Right kidney (tissue), 1 donor: ENCODE results near the gene P4HA2.
"Not testable (repeated sequence)": the region's sequence is repeated elsewhere in the genome, so short reads cannot be mapped to it uniquely, and the experiment has no call there.

ENCODE experiments used
- DNase-seq: peaks from one replicate; pipeline ENCODE4 v3.0.0-alpha.2; 2016

Gene P4HA2

DNA sequence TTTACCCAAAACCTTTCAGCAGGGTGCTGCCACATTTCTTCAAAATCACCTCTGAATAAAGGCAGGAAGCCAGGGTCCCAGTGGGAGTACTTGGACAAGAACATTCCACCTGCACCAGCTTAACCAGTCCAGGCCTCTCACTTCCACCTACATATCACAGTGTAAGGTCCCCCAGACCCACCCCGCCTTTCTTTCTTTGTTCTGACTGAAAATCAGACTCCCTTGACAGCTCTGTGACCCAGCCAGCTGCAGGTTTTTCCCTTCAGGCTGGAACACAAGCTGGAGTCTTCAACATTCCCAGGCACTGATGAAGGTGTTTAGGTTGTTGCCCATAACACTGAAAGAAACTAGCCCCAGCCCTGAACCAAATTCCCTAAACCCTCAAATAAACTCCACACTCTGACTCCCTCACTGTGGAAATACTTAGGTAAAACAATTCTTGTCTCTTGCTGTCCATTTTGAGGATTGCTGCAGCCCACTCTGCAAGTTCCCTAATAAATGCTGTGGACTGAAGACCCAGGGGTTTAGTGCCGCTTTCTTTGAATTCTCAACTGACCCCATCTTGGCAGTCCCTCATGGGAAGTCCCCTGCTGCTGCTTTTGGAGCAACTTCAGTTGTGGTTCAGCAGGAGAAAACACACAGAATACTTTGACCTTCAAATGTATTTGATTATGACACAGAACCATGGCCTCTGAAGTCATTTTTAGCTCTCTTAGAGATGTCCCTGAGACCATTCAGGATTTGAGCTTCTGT lies 24.8 kb downstream of the P4HA2 start:
- no peak for DNase-seq

DNA sequence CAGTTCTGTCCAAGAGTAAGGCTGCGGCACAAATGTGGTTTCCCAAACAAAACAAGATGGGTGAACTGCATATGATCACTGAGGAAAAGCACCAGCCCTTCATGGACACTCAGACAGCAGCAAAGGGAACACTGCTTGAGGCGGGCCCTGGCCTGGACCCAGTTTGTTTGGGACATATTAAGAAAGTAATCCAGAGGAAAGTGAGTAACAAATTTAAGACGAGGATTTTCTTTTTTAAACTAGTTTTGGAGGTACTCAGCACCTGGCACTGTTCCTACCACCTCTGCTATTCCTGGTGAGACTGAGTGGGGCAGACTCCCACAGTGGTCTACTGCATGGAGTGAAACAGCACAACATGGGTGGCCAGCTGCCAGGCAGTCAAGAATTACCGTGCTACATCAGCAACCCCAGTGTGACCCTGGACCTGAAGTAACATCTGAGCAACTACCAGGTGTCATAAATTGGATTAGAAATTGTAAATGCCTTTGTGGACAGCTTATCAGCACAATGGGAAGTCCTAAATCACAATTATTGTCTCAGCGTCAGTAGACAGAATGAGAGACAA lies 28.5 kb downstream of the P4HA2 start:
- DNase-seq = no peak

DNA sequence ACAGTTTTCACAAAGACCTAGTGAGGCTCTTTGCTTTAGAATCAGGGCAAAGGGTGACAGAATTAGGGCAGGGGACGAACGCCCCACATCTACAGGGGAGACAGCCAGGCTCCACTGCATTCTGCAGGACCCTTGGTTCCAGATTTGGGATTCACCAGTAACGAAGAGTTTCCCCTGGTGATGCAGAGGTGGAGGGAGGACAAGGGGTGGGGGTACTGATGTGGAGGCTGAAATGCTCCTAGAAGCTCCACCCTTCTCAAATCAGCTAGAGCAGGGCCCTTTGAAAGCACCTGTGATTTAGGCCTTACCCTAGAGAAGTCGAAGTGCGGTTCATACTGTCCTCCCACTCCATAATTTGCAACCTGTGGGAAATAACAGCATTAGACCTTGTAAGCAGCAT lies 29.1 kb downstream of the P4HA2 start:
- no peak for DNase-seq

DNA sequence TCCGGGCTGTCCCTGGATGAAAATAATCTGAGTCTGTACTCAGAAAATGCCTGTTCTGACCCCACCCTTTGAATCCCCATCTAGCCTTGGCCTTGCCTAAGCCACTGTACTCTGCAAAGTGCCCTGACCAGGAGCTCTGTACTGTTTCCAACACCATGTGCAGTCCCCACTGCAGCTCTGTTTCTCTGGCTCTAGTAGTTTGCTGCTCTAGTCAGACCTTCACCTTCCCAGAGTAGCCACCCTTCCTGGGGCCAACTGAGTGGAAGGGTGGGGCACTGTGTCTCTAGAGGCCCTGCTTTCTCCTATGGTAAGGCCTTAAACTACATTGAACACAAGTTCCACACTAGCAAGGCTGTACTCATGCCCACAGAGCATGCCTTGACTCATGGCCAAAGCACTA lies 31.9 kb downstream of the P4HA2 start:
- DNase-seq = no peak

DNA sequence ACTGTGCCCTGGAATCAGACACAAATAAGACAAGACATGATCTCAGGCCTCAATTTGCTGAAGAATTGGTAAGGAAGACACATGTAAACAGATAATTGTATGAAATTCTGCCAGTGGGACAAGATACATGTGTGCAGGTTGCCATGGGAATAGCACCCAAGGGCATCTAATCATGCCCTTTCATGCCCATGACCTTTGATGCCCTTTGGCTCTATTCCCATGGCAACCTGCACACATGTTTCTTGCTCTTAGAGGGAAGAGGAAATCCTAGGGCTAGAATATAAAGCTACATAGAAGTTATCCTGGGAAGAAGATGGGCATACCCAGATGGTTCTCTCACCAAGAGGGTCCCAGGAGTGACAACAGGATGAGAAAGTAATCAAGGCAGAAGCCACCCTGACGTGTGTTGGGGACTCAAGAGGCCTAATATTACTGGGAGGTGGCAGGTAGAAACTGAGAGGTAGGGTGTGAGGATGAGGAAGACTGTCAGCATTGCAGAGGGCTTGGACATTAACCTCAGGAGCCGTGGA lies 34.4 kb downstream of the P4HA2 start:
- no peak for DNase-seq

DNA sequence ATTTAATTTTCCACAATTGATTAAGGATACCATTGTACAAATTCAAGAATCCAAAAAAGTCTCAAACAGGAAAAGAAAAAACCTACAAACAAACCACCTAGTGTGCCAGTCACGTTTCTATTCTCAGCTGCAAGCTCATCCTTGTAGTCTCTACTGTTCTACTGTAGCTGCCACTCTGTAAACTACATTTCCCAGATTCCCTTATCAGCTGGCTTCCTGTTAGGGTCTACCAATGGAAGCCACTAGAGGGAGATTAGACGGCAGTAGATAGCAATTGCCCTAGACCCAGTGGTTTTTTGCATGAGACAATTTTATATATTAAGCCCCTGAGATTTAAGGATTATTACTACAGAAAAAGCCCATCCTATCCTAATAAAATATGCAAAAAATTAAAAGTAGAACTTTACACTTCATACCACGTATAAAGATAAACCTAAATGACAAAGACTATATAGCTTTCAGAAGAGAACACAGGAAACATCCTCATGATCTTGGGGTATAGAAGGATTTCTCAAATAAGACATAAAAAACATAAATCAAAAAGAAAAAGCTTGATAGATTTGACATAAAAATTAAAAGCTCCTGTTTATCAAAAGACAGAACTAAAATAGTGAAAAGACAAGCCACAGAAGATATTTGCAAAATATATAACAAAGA lies 37.4 kb downstream of the P4HA2 start:
- DNase-seq = no peak

DNA sequence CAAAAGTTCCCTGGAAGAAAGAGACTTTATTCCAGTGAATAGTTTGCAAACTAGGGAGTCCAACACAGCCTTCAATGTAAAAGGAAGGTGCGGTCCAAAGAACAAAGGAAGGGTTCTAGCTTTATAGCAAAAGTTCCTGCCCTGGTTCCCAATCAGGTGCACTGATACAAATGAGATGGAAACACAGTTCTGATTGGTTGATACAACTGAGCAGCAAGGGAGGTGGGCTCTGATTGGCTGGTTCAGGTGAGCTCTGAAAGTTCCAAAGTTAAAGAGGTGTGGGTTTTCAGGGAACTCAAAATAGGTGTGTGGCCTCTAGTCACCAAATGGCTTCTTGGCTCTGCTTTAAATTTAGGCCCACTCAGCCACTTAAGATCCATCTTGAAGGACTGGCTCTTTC lies 43.1 kb downstream of the P4HA2 start:
- DNase-seq = no peak

DNA sequence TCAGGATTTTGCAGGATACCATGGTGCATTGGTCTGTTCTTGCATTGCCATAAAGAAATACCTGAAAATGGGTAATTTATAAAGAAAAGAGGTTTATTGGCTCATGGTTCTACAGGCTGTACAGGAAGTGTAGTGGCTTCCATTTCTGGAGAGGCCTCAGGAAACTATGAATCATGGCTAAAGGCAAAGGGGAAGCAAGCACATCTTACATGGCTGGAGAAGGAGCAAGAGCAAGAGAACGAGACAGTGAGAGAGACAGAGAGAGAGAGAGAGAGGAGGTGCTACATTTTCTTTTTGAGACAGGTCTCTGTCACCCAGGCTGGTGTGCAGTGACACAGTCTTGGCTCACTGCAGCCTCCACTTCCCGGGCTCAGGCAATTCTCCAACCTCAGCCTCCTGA lies 43.9 kb downstream of the P4HA2 start:
- no peak for DNase-seq

DNA sequence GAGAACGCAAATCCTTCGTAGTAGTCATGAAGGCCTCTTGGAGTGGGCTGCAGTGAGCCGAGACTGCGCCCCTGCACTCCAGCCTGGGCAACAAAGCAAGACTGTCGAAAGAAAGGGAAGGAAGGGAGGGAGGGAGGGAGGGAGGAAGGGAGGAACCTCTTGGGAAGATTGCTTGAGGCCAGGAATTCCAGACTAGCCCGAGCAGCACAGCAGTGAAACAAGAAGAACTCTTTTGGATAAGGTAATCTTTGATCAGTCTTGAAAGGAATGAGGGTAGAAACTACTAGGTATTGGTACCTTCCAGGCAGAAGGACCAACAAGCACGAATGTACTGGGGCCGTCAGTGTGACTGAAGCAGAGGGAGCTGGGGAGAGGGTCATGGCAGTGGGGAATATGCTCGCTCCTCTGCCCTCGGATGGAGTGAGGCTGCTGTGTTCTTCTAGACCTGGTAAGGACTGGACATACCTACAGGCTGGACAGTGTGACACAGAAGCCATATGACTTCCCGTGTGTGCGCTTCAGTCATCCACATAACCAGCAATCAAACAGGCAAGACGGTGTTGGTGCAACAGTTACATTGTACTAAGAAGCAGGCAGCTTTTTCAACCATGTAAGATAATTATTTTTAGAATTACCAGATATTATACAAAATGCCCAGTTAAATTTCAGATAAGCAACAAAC lies 45.2 kb downstream of the P4HA2 start:
- DNase-seq = no peak

DNA sequence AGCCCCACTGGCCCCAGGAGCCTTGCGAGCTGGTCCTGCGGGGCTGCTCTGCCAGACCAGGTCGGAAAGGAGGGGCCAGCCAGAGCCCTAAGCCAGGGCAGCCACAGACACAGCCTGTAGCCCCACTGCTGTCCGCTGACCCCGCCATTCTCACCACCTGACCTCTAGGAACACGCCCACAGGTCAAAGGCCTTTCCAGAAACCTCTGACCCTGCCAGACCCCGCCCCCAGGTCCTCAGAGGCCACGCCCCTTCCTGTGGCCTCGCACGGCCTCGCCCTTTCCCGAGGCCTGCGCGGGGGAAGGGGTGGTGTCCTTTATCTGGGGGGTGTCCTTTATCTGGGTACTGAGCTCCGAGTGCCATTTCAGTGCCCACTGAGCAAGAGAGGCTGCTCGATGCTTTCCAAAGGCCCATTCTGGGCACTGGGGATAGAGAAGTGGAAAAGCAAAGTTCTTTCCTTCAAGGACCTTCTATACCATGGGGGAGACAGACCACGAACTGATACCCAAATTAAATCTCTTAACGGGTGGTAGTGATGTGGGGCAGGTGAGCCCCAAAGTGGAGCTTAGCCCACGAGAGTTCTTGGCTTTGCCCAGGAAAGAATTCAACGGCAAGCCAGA lies 46.5 kb downstream of the P4HA2 start:
- no peak for DNase-seq

DNA sequence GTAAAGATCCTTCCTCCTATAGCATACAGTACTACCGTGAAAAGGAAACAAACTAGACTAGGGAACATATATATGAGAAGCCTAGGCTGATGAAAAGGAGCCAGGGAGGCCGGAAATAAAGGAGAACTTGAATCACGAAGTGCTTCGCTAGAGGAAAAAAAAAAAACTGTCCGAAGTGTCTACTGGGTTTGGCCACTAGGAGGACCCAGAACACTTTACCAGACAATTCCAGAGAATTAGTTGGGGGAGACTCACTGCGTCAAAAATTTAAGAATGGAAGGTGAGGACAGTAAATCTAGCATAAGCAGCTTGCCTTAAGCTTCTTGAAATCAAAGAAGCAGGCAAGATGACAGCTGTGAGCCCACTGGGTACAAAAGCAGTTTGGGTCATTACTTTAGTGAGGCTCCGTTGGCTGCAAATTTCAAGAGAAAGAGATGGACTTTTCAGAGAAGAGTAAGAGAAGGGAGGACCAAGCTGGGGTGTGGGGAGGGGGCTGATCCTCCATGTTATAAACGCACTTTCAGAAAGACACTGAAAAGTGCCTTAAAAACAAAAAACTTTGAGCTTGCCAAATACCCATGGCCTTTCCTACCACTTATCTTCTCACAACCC lies 47.4 kb downstream of the P4HA2 start:
- no peak for DNase-seq

DNA sequence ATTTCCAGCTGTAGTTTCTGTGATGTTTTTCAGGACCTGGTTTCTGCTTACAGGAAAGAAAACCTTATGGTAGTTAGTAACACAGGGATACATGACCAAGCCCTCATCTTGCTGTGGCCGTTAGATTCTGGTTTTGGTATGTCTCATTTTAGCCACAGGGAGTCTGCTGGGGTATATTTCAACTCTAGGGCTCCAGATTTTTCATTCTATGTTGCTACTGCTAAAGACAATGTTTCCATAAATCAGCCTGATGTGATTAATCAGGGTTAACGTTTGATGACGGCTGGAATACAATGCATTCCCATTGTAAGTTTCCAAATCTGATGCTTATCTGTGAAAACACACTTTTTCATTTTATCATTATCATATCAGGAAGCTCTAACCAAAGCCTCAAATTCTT lies 48.2 kb downstream of the P4HA2 start:
- no peak for DNase-seq

DNA sequence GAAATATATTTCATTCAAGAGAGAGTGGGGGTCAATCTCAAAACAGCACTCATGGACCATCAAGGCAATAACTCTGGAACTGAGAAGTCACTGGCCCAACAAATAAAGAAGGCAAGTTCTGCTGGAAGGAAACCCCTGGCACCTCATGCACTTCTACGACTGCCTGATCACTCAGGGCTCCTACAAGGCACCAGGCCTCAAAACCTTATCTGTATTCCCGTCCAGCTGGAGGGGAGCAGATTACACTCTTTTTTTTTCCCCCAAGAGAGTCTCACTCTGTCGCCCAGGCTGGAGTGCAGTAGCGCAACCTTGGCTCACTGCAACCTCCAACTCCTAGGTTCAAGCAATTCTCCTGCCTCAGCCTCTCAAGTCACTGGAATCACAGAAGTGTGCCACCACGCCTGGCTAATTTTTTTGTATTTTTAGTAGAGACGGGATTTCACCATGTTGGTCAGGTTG lies 49.9 kb downstream of the P4HA2 start:
- DNase-seq = no peak

DNA sequence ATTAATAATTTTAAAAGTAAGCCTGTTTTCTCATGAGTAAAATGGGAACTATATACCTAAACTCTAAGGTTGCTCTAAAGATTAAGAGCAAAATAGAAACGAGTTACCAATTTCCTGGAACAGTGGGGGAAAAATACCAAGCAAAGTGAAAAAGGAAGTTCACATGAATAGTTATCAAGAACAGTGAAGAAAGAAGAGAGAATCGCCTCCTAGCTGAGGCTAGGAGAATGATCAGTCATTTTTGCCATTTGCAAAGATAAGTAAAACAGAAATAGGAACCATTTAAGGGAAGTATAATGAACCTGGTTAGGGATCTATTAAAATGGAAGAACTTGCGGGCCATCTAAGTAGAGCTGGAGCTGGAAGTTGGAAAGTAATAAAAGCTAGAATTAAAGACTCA lies 50.7 kb downstream of the P4HA2 start:
- DNase-seq = no peak

DNA sequence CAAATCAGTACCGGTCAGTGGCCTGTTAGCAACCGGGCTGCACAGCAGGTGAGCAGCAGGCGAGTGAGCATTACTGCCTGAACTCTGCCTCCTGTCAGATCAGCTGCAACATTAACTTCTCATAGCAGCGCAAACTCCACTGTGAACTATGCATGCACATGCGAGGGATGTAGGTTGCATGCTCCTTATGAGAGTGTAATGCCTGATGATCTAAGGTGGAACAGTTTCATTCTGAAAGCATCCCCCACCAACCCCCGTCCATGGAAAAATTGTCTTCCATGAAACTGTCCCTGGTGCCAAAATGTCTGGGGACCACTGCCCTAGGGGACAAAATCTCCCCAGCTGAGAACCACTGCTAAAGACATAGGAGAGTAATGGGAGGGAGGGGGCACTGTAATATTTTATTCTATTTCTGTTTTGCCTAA lies 51.1 kb downstream of the P4HA2 start:
- no peak for DNase-seq

DNA sequence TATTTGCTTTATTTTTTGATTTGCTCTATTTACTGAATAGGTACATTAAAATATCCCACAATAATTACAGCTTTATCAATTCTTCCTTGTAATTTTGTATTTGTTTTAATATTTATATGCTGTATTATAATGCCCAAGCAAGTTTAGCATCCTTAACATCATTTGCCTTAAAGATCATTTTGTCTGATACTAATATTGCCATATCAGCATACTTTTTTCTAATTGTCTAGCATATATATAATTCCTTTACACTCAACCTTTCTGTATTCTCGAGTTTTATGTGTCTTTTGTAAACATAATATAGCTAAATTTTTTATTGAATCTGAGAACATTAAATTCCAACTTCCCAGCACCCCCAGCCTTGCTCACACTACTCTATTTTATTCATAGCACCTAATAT lies 64.7 kb downstream of the P4HA2 start:
- DNase-seq = no peak

DNA sequence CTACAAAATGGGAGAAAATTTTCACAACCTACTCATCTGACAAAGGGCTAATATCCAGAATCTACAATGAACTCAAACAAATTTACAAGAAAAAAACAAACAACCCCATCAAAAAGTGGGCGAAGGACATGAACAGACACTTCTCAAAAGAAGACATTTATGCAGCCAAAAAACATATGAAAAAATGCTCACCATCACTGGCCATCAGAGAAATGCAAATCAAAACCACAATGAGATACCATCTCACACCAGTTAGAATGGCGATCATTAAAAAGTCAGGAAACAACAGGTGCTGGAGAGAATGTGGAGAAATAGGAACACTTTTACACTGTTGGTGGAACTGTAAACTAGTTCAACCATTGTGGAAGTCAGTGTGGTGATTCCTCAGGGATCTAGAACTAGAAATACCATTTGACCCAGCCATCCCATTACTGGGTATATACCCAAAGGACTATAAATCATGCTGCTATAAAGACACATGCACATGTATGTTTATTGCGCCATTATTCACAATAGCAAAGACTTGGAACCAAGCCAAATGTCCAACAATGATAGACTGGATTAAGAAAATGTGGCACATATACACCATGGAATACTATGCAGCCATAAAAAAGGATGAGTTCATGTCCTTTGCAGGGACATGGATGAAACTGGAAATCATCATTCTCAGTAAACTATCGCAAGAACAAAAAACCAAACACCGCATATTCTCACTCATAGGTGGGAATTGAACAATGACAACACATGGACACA lies 65.9 kb downstream of the P4HA2 start:
- DNase-seq = not testable (repeated sequence)

DNA sequence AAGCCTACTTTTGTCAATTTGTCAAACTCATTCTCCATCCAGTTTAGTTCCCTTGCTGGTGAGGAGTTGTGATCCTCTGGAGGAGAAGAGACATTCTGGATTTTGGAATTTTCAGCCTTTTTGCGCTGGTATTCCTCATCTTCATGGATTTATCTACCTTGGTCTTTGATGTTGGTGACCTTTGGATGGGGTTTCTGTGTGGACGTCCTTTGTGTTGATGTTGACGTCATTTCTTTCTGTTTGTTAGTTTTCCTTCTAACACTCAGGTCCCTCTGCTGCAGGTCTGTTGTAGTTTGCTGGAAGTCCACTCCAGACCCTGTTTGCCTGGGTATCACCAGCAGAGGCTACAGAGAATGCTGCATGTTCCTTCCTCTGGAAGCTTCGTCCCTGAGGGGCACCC lies 71.2 kb downstream of the P4HA2 start:
- DNase-seq = no peak

DNA sequence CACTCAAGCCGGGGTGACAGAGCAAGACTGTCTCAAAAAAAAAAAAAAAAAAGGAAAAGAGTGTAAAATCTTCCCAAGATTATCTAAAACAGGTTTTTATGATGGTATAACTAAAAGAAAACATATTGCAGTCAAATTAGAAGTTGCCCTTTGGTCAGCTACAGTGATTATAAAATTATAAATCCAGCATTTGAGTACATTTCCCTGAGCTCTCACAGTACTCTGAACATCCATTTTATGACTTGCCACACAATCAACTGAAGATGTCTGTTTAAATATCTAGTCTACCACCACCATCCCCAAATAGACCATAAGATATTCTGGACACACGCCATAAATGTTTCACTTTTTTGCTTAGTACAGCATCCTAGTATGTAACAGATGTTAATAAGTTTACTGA lies 77.1 kb downstream of the P4HA2 start:
- DNase-seq = no peak

DNA sequence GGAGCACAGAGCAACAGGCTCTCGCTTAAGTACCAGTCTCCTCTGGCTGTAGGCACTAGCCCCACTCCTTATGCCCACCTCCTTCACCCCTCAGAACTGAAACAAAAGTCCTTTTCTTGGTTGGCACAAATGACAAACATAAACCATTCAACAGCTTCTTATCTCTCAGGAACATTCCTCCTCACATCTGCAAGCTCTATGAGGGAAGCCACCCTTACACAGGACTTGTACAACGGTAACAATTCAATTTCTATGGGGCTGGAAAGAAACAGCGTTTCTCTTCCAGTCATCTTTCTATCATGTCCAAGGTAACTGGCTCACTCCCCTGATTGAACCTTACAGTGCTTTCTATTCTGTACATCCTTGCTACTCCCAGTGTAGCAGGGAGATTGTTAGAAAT lies 80.0 kb downstream of the P4HA2 start:
- DNase-seq = no peak

DNA sequence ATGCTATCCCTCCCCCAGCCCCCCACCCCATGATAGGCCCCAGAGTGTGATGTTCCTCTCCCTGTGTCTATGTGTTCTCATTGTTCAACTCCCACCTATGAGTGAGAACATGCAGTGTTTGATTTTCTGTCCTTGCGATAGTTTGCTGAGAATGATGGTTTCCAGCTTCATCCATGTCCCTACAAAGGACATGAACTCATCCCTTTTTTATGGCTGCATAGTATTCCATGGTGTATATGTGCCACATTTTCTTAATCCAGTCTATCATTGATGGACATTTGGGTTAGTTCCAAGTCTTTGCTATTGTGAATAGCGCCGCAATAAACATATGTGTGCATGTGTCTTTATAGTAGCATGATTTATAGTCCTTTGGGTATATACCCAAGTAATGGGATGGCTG lies 82.3 kb downstream of the P4HA2 start:
- DNase-seq = not testable (repeated sequence)
